Activated CD4-positive, alpha-beta T cell treated with anti-CD3 and anti-CD28 coated beads for 36 hours (primary cell): Measurements from ENCODE around the gene RETN. TPM values are rescaled to one million over a fixed set of nuclear protein-coding genes. Genes with fewer than 3 reads are reported as not detected.

Source experiments
- ATAC-seq: fragments of 200-7000 bp; cut with Tn5 transposase; one replicate; pipeline ENCODE4 v1.10.0; 2021; ENCODE audit warnings: mild to moderate bottlenecking, moderate library complexity
- CTCF ChIA-PET: fragments of 350-600 bp; sonication (Branson Sonifier 250); formaldehyde crosslinking; loops from one replicate; lab custom pipeline; 2021; ENCODE audit warnings: antibody characterized with exemption; lab: Charles Lee
- POLR2A ChIA-PET: fragments of 350-600 bp; sonication (Branson Sonifier 250); formaldehyde crosslinking; loops from one replicate; lab custom pipeline; 2021; ENCODE audit warnings: antibody characterized with exemption, inconsistent platforms; lab: Charles Lee
- DNase-seq: peaks from one replicate; pipeline ENCODE4 v3.0.0-alpha.2; 2020
- H3K27ac Mint-ChIP-seq: one replicate; pipeline ENCODE4 v1.8.0; 2021; ENCODE audit warnings: mixed read lengths
- H3K27me3 Mint-ChIP-seq: one replicate; pipeline ENCODE4 v1.8.0; 2021; ENCODE audit warnings: mixed read lengths
- H3K36me3 Mint-ChIP-seq: one replicate; pipeline ENCODE4 v1.8.0; 2021; ENCODE audit warnings: low read depth, mixed read lengths
- H3K4me1 Mint-ChIP-seq: one replicate; pipeline ENCODE4 v1.8.0; 2021; ENCODE audit warnings: mixed read lengths
- H3K4me3 Mint-ChIP-seq: one replicate; pipeline ENCODE4 v1.8.0; 2021; ENCODE audit warnings: mild to moderate bottlenecking, moderate library complexity, mixed read lengths
- H3K9me3 Mint-ChIP-seq: one replicate; pipeline ENCODE4 v1.8.0; 2021; ENCODE audit warnings: low read depth, mixed read lengths
- intact Hi-C, 2 experiments: fragments of 100-400 bp; cut with DNase I in 1 of 2; cut with micrococcal nuclease in 1 of 2; formaldehyde crosslinking; loops; one replicate each; pipeline versions ENCODE4 v1.14.2 to v1.15.1; 2022 to 2024; cut with DNase I, micrococcal nuclease
- total RNA-seq, 2 experiments: library from RNA; stranded (reverse); gene quantifications; one replicate each; pipeline ENCODE4 v1.2.3, GENCODE V29; 2021

Gene RETN
- total RNA-seq, 2 experiments from 2014 or later: not detected

DNA sequence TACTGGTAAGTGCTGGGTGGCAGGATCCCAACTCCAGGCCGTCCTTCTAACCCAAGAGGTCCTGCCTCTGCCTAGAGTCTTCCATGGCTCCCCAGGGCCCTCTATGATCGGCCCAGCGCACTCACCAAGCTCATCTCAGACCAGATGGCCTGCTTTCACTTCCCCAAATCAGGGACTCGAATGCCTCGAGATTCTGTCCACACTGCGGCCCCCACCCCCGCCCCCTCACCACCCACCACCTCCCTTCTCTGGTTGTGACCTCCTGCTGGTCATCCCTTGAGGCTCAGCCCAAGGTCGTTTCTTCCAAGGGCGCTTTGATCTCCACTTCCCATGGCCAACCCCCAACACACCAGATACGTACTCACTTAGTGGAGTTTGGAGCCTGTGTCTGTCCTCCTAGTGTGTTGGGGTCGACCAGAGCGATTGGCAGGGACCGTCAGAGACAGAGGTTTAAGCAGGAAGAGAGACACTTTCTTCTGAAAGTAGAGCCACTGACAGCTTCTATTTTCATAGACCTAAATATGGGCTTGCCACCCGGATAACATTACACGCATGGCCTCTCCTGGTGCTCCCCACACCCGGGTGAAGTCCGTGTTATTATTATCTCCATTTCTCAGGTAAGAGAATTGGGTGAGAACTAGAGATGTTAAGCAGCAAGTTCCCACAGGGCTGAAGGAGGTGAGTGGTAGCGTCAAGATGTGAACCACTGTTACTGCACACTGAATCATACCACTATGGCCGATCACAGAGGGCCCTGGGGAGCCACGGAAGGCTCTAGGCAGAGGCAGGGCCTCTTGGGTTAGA is 33.0 kb downstream of the RETN start, which contains the start of gene FCER2:
FCER2 (minus strand) TSS at position 478 of the 804 bp plus-strand sequence. CDS start 2,371 bp downstream, outside the sequence.
- DNase-seq (no peak), ATAC-seq (no peak)
- peaks cover 44% of the 10 kb centered on the region for H3K4me1 Mint-ChIP-seq
- intact Hi-C loops: loop anchor here in 1 of 2 experiments (5.0 kb wide), 1 partner anchor 35 kb away; no protein-coding TSS in a partner anchor
- POLR2A ChIA-PET: no interaction called here
- no peaks in the 10 kb centered on the region for H3K9me3 Mint-ChIP-seq
- H3K27me3 Mint-ChIP-seq: peaks cover 8% of the 10 kb centered on the region
- peak within 1 kb of the TSS; percentile 38 for H3K27ac Mint-ChIP-seq
- H3K4me3 Mint-ChIP-seq: no peak within 1 kb of the TSS
- CTCF ChIA-PET: interaction anchor here (0.6 kb wide), 2 partner anchors 242 to 281 kb away, joined by 3 read pairs; partner anchors contain the start of gene TIMM44
- H3K36me3 Mint-ChIP-seq: no peaks in the 10 kb centered on the region

DNA sequence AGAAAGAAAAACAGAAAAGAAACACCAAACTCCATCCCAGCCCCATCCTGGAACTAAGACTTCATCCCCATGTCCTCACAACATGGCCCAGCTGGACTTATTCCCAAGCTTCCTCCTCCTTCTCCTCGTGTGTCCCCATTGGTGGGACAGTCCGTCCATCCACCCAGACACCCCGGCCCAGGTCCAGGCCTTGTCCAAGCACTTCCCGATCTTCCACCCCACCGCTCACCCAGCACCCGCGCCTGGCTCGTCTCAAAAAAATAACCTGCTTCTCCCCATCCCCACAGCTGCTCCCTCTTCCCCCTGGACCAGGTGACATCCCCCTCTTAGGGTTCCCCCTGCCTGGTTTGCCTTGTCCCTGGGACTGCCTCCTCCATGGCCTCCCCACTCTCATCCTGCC is 34.5 kb downstream of the RETN start:
- POLR2A ChIA-PET: no interaction called here
- intact Hi-C loops: loop anchor here in 1 of 2 experiments (5.0 kb wide), 1 partner anchor 34 kb away; no protein-coding TSS in a partner anchor
- CTCF ChIA-PET: no interaction called here
- no peaks in the 10 kb centered on the region for H3K36me3 Mint-ChIP-seq
- ATAC-seq (no peak), DNase-seq (no peak)
- H3K9me3 Mint-ChIP-seq: no peaks in the 10 kb centered on the region
- no peak overlapping the region for H3K27ac Mint-ChIP-seq
- H3K4me1 Mint-ChIP-seq: peaks cover 50% of the 10 kb centered on the region
- no peak overlapping the region for H3K4me3 Mint-ChIP-seq
- peaks cover 5% of the 10 kb centered on the region for H3K27me3 Mint-ChIP-seq

DNA sequence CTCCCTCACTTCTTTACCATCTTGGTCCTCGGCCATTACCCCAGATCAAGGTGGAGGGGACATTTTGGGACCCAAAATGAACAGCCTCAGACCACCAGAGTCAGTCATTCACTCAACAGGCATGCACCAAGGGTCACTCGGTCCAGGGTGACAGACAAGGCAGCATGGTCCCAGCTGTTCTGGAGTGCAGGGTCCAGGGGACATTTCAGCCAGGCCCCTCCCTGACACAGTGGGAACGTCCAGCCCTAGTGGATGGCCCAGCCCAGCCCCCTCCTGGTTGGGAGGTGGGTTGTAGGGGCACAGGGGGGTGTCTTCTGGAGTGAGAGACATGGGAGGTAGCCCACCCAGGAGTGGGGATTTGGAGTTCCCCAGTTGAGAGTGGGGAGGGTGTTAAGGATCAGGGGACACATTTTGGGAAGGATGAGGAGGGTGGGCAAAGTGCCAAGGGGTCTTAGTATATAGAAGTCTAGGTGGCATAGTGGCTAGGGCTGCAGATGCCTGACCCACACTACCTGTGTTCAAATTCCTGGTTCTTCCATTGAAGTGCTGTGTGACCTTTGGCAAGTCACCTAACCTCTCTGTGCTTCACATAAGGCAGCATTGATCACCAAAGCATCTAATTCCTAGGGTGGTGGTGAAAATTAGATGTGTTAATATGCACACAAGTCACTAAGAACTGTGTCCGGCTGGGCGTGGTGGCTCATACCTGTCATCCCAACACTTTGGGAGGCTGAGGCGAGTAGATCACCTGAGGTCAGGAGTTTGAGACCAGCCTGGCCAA is 35.6 kb downstream of the RETN start:
- ChIA-PET POLR2A (interaction anchor here (0.7 kb wide), 2 partner anchors 18 to 136 kb away, joined by 3 read pairs; no protein-coding TSS in a partner anchor), CTCF (interaction anchor here (2.2 kb wide), 1 partner anchor 137 kb away, joined by 8 read pairs; no protein-coding TSS in a partner anchor)
- no peak overlapping the region for H3K4me3 Mint-ChIP-seq
- no peaks in the 10 kb centered on the region for H3K9me3 Mint-ChIP-seq
- no peak overlapping the region for H3K27ac Mint-ChIP-seq
- no peaks in the 10 kb centered on the region for H3K27me3 Mint-ChIP-seq
- no peaks in the 10 kb centered on the region for H3K36me3 Mint-ChIP-seq
- DNase-seq: no peak
- peaks cover 45% of the 10 kb centered on the region for H3K4me1 Mint-ChIP-seq
- no peak for ATAC-seq
- intact Hi-C loops: loop anchor here (1.0 to 5.0 kb wide), 3 partner anchors 33 to 103 kb away; no protein-coding TSS in a partner anchor

DNA sequence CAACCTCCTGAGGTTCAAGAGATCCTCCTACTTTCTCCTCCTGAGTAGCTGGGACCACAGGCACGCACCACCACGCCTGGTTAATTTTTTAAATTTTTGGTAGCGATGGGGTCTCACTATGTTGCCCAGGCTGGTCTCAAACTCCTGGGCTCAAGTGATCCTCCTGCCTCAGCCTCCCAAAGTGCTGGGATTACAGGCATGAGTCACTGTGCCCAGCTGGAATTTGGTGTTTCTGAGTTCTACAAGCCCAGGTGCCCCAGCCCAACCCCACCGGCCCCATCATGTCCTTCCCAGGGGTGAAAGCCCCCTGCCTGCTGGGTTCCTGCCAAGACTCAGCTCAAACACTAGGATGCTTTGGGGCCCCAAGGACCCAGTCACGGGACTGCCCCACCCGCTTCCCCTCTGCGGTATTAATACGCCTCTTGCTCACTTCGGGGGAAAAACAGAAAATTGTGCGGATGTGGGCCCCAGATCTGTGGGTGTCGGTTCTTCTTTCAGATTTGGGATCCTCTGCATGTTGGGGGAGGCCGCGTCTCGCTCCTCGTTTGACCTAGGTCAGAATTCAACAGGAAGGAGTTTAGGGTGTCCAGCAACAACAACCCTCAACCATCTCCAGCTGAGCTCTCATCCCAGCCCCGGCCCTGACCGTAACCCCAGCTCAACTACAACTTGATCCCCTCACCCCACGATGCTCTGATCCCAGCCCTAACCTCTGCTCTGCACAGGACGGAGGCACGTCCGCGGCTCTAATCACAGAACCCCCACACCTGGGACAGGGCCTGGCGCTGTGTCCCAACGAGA is 36.7 kb downstream of the RETN start:
- no peaks in the 10 kb centered on the region for H3K36me3 Mint-ChIP-seq
- no peaks in the 10 kb centered on the region for H3K27me3 Mint-ChIP-seq
- peaks cover 40% of the 10 kb centered on the region for H3K4me1 Mint-ChIP-seq
- ChIA-PET POLR2A (interaction anchor here (0.7 kb wide), 1 partner anchor 27 kb away, joined by 4 read pairs; no protein-coding TSS in a partner anchor), CTCF (interaction anchor here (1.0 to 2.2 kb wide), 2 partner anchors 94 to 138 kb away, joined by 4 to 8 read pairs; no protein-coding TSS in a partner anchor)
- DNase-seq (peak; percentile 88), ATAC-seq (peak; percentile 94)
- H3K27ac Mint-ChIP-seq: peak overlapping the region; percentile 80
- intact Hi-C loops: loop anchor here (1.0 to 5.0 kb wide), 2 partner anchors 47 to 102 kb away; no protein-coding TSS in a partner anchor
- no peaks in the 10 kb centered on the region for H3K9me3 Mint-ChIP-seq
- no peak overlapping the region for H3K4me3 Mint-ChIP-seq

DNA sequence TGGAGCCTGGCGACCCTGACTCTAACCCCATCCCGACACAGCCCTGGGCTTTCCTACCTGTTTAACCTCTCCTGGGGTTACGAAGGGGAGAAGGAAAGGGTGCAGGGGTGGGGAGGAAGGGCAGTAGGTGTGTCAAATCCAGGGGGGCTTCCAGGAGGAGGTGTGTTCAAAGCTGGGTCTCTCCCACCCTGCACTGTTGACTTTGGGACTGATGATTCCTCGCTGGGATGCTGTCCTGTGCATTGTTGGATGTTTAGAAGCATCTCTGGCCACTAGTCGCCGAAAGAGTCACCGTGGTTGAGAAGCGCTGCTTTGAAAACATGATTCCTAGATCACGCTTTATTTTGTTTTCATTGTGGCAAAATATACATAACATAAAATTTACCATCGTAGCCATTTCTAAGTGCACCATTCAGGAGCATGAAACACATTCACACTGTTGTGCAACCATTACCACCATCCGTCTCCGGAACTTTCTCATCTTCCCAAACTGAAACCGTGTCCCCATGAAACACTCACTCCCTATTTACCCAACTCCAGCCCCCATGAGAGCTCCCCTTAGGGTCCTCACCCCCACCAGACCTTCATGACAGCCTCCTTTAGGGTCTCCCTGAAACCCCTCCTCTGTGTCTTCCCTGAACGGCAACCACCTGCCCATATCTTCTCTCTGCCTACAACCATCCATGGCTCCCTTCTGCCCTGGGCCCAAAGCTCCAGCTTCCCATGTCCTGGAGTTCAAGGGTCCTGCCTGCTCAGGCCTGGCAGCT is 37.5 kb downstream of the RETN start:
- H3K27ac Mint-ChIP-seq: peak overlapping the region; percentile 80
- no peaks in the 10 kb centered on the region for H3K27me3 Mint-ChIP-seq
- ChIA-PET POLR2A (no interaction called here), CTCF (interaction anchor here (1.0 to 2.2 kb wide), 2 partner anchors 93 to 138 kb away, joined by 4 to 8 read pairs; no protein-coding TSS in a partner anchor)
- intact Hi-C loops: loop anchor here in 1 of 2 experiments (5.0 kb wide), 1 partner anchor 46 kb away; no protein-coding TSS in a partner anchor
- ATAC-seq (no peak), DNase-seq (no peak)
- H3K36me3 Mint-ChIP-seq: no peaks in the 10 kb centered on the region
- H3K4me3 Mint-ChIP-seq: no peak overlapping the region
- peaks cover 42% of the 10 kb centered on the region for H3K4me1 Mint-ChIP-seq
- no peaks in the 10 kb centered on the region for H3K9me3 Mint-ChIP-seq

DNA sequence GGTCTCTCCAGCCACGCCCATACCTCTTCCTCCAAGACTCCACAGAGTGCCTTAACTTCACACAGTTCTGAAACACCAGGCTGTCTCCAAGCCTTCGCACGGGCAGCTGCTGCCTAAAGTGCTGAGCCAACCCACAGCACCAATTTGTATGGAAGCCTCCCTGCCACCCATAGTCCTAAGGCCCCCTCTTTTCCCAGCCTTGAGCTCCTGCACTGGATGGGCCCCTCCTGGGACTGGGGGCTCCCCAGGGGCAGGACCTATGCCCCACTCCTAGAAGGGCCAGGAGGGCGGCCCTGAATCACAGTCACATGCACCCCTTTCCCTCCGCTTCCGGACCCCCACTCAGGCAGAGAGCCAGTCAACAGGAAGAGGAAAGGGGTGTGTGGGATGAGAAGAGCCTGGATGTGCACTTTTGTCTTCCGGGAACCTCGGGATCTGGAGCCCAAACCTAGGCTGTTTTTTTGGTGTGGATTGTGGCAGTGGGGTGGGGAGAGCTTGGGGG is 38.2 kb downstream of the RETN start:
- POLR2A ChIA-PET: no interaction called here
- H3K4me3 Mint-ChIP-seq: no peak overlapping the region
- ATAC-seq: no peak
- H3K4me1 Mint-ChIP-seq: peaks cover 42% of the 10 kb centered on the region
- H3K27ac Mint-ChIP-seq: peak overlapping the region; percentile 76
- intact Hi-C loops: loop anchor here in 1 of 2 experiments (5.0 kb wide), 1 partner anchor 45 kb away; no protein-coding TSS in a partner anchor
- CTCF ChIA-PET: interaction anchor here (2.2 kb wide), 1 partner anchor 139 kb away, joined by 8 read pairs; no protein-coding TSS in a partner anchor
- H3K36me3 Mint-ChIP-seq: no peaks in the 10 kb centered on the region
- no peaks in the 10 kb centered on the region for H3K27me3 Mint-ChIP-seq
- H3K9me3 Mint-ChIP-seq: no peaks in the 10 kb centered on the region
- DNase-seq: no peak

DNA sequence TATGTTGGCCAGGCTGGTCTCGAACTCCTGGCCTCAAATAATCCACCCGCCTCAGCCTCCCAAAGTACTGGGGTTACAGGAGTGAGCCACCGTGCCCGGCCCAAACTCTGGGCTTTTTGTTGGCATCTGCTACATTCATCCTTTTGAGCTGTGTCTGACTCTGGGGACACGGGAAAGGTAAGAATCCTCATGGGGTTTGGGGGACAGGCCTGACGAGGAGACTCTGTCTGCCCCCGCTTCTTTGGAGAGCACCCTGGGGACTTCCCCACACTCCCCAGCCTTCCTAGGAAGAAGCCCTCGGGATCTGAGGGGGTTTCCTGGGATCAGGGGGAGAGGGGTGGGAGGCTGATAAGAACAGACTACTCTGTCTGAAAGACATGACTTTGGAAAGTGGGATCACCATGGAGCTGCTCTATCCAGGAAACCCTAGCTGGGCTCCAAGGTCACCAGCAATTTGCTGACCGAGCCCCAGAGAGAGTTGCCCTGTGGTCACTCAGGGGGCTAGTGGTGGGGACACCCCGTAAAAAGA is 41.1 kb downstream of the RETN start:
- ChIA-PET POLR2A (no interaction called here), CTCF (no interaction called here)
- Mint-ChIP-seq H3K9me3 (no peaks in the 10 kb centered on the region), H3K27ac (no peak overlapping the region), H3K36me3 (no peaks in the 10 kb centered on the region), H3K4me3 (no peak overlapping the region), H3K27me3 (no peaks in the 10 kb centered on the region), H3K4me1 (peaks cover 38% of the 10 kb centered on the region)
- ATAC-seq (no peak), DNase-seq (no peak)
- intact Hi-C loops: loop anchor here in 1 of 2 experiments (5.0 kb wide), 1 partner anchor 42 kb away; no protein-coding TSS in a partner anchor

DNA sequence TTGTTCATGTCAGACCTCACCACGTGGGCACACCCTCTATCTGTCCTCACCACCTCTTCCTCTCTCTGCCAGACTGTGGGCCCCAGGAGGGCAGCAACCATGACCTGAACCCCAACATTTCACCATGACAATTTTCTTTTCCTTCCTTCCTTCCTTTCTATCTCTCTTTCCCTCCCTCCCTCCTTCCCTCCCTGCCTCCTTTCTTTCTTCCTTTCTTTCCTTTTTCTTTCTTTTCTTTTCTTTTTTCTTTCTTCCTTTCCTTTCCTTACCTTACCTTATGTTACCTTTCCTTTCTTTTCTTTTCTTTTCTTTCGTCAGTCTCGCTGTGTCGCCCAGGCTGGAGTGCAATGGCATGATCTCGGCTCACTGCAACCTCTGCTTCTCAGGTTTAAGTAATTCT is 41.8 kb downstream of the RETN start:
- H3K27ac Mint-ChIP-seq: no peak overlapping the region
- DNase-seq: no peak

DNA sequence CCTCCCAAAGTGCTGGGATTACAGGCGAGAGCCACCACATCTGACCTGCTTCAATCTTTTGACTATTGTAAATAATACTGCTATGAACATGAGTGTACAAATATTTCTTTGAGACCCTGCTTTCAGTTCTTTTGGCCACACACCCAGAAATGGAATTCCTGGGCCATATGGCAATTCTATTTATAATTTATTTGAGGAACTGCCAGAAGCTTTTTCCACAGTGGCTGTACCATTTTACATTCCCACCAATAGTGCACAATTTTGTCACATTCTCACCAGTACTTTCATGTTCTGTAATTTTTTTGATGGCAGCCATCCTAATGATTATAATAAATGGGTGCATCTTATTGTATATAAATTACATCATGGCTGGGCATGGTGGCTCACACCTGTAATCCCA is 46.8 kb downstream of the RETN start:
- no peak for ATAC-seq
- DNase-seq: no peak
- POLR2A ChIA-PET: interaction anchor here (0.6 kb wide), 1 partner anchor 172 kb away, joined by 3 read pairs; no protein-coding TSS in a partner anchor

More for the DNA sequence above, 41.8 kb downstream of the RETN start:
- ChIA-PET CTCF (no interaction called here), POLR2A (no interaction called here)
- no peaks in the 10 kb centered on the region for H3K9me3 Mint-ChIP-seq
- peaks cover 32% of the 10 kb centered on the region for H3K4me1 Mint-ChIP-seq
- H3K36me3 Mint-ChIP-seq: no peaks in the 10 kb centered on the region
- H3K4me3 Mint-ChIP-seq: no peak overlapping the region
- intact Hi-C loops: no loop called here
- ATAC-seq: no peak
- H3K27me3 Mint-ChIP-seq: no peaks in the 10 kb centered on the region

More for the DNA sequence above, 46.8 kb downstream of the RETN start:
- peaks cover 8% of the 10 kb centered on the region for H3K4me1 Mint-ChIP-seq
- intact Hi-C loops: no loop called here
- CTCF ChIA-PET: interaction anchor here (0.6 to 1.0 kb wide), 2 partner anchors 57 to 147 kb away, joined by 3 read pairs; no protein-coding TSS in a partner anchor
- no peak overlapping the region for H3K27ac Mint-ChIP-seq
- no peaks in the 10 kb centered on the region for H3K9me3 Mint-ChIP-seq
- H3K27me3 Mint-ChIP-seq: no peaks in the 10 kb centered on the region
- peaks cover 5% of the 10 kb centered on the region for H3K36me3 Mint-ChIP-seq
- H3K4me3 Mint-ChIP-seq: no peak overlapping the region
